AG09309 (cell line): ENCODE data around the gene VPS36.

Experiments
- DNase-seq: peaks from one replicate; pipeline ENCODE4 v3.0.0-alpha.2; 2010; ENCODE audit warnings: low read depth
- H3K4me3 ChIP-seq: 2 replicates; pipeline ENCODE4 v1.5.1; 2011; ENCODE audit warnings: mild to moderate bottlenecking, low read depth, low read length, moderate library complexity; ENCODE audit not compliant: control insufficient read depth
- CTCF ChIP-seq: IDR thresholded peaks from 2 replicates; pipeline ENCODE4 v1.5.1; 2011; ENCODE audit warnings: mild to moderate bottlenecking, low read depth, low read length, inconsistent platforms; ENCODE audit not compliant: insufficient read depth, control insufficient read depth; ENCODE audit errors: missing control alignments

VPS36 gene

GRCh38 chr13:52393572-52394357 is 56.7 kb downstream of the VPS36 start:
- no peak for TF ChIP-seq CTCF
- DNase-seq = no peak
- H3K4me3 ChIP-seq = no peak overlapping the region

- TF ChIP-seq CTCF = no peak
- H3K4me3 ChIP-seq = no peak overlapping the region
- DNase-seq = no peak
Observed at GRCh38 chr13:52387721-52388120, 62.7 kb downstream of the VPS36 start.

GRCh38 chr13:52385870-52386269 is 64.6 kb downstream of the VPS36 start:
- H3K4me3 ChIP-seq = no peak overlapping the region
- no peak for DNase-seq
- TF ChIP-seq CTCF = no peak

GRCh38 chr13:52383366-52383765 is 67.1 kb downstream of the VPS36 start:
- TF ChIP-seq CTCF = no peak
- H3K4me3 ChIP-seq = no peak overlapping the region
- no peak for DNase-seq

- TF ChIP-seq CTCF = no peak
- H3K4me3 ChIP-seq = no peak overlapping the region
- DNase-seq = no peak
Observed at GRCh38 chr13:52378312-52378711, 72.1 kb downstream of the VPS36 start.

- no peak overlapping the region for H3K4me3 ChIP-seq
- DNase-seq = no peak
- TF ChIP-seq CTCF = no peak
Observed at GRCh38 chr13:52377898-52378297, 72.5 kb downstream of the VPS36 start.
